SKM-1 (cell line): Measurements from ENCODE around the gene RRAD.

Experiments
- DNase-seq: peaks from one replicate; lab custom pipeline; 2025; ENCODE audit not compliant: unreplicated experiment; lab: John Stamatoyannopoulos, UW

The RRAD gene

DNA sequence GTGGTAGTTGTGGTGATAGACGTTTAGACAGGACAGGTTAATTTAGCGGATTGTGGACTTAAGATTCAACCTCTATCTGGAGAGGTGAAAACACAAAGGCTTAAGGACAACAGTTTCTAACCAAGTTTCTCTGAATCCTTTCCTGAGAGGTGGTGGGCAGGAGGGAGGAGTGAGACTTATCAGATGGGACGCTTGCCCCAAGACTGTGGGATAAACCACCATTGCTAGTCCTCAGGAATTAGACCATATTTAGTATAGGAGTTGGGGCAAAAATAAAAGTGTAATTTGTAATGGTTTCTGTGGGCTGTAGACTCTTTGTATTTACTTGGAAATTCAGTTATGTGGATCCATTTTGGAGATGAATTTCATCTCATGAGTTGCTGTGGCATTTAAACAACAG is 38.4 kb downstream of the RRAD start:
- no peak for DNase-seq

DNA sequence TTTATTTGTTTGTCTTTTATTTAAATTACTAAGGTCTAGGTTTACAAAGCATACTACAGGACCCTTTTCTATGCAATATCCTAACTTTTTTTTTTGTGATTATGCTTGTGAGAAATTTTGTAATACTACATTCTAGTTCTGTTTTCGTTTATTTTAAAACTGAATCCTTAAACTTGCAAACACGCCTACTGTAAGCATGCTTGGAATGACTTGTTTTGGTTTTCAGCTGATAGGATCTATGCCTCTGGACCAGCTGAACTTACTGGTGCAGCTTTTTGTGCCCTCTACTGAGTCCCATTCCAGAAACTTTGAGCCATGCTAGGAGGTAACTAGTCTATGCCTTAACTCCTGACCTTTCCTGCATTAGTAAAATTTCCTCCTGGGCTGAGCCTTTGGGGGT is 39.0 kb downstream of the RRAD start:
- DNase-seq, result no peak

DNA sequence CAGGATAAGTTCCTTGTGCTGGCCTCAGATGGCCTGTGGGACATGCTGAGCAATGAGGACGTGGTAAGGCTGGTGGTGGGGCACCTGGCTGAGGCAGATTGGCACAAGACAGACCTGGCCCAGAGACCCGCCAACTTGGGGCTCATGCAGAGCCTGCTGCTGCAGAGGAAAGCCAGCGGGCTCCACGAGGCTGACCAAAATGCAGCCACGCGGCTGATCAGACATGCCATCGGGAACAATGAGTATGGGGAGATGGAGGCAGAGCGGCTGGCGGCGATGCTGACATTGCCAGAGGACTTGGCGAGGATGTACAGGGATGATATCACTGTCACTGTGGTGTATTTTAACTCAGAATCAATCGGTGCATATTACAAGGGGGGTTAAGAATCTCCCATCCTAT is 39.8 kb downstream of the RRAD start:
- no peak for DNase-seq

DNA sequence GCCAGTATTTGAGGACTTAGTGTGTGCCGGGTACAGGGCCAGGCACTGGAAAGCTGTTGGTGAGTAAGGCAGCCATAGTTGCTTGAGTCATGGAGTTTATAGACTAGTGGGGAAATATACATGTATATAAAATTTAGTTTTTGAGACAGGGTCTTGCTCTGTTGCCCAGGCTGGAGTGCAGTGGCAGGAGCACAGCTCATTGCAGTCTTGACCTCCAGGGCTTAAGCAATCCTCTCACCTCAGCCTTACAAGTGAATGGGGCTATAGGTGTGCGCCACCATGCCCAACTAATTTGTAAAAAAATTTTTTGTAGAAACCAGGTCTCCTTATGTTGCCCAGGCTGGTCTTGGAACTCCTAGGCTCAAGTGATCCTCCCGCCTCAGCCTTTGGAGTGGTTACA is 42.6 kb downstream of the RRAD start:
- DNase-seq, result no peak

DNA sequence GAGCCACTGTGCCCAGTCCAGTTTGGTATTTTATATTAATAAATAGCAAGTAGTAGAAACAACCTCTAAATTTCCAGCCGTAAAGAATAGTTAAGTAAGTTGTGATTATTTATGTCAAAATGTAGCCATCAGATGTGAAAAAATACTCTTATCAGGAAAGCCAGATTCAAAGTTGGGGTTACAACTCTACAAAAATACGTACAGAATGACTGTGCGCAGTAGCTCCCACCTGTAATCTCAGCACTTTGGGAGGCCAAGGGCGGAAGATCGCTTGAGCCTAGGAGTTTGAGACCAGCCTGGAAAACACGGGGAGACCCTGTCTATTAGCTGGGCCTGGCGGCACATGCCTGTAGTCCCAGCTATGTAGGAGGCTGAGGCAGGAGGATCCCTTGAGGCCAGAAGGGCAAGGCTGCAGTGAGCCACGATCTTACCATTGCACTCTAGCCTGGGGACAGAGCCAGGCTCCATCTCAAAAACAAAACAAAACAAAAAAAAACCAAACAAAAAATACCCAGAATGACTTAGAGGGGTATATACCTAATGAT is 43.3 kb downstream of the RRAD start:
- no peak for DNase-seq

DNA sequence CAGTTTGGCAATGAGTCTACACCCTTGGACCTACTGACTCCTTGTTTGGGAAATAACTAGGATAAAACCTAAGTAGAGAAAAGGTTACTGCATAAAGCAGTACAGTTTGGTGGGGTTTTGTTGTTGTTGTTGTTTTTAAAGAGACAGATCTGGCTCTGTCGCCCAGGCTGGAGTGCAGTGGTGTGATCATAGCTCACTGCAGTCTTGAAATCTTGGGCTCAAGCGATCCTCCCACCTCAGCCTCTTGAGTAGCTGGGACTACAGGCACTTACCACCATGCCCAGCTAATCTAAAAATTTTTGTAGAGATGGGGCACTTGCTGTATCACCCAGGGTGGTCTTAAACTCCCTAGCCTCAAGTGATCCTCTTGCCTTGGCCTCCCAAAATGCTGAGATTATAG is 43.8 kb downstream of the RRAD start:
- DNase-seq, result no peak

DNA sequence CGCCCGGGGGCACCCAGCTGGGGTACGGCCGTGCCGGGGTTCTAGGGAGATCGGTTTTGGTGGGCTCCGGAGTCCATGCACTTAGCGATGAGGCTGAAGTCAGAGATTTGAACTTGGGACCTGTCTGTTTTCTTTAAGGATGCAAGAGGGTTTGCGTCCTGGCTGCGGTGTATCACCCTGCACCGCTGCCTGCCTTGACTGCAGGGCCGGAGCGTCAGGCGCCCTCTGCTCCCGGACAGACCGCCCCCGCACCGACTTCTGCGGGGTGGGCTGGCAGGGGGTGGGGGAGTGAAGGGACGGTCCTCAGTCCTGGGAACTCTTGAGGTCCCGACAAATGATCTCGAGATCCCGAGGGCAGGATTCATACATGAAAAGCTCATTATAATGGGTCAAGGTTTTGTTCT is 44.3 kb downstream of the RRAD start:
- no peak for DNase-seq

DNA sequence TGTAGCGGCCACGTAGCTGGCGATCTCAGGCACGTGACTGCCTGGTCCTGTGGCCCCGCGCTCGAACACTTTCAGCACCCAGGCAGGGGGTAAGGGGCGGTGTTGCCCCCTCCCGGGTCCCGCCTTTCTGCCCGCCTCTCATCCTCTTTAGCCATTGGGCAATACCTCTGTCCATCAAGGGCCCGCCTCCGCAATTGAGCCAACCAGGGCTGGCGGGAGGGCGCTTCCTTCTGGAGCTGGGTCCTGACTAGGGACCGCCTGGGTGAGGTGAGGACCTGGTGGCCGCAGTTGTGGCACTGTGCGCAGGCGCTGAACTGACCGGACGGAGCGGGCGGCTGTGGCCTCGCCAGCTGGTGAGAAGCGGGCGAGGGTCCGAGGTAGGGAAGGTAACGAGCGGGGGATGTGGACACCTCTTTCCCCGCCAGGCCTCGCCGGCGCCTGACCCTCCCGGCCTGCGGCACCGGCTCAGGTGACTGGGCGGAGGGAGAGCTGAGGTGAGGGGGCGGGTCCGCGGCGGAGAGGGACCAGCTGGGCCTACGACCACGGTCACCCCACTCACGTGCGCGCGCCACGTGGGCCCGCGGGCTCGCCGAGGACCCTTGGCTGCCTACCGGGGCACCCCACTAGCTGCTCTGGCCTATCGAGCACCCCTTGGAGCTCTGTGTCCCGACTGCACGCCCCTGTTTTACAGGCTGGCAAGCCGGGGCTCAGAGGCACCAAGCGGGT is 44.9 kb downstream of the RRAD start, which contains the start of gene PDP2:
PDP2 (plus strand) TSS at position 228 of the 726 bp plus-strand sequence. CDS start 3,770 bp downstream, outside the sequence.
- peak; percentile 68 for DNase-seq

DNA sequence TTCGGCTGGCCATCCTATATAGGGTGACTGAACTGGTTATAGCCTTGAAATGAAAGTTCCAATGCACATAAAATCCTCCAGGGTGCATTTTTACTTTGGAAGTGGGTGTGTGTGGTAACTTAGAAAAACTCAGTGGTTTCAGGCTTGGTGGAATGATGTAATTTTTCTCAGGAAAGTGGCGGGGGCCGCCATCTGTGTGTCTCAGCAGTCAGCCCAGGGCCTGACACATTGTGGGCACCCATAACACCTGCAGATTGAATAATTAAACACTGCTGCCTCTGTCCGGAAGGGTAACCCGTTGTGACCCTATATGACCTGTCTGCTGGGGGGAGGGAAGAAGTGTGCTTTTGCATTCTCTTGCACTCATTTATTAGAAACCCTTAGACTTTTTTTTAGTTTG is 47.3 kb downstream of the RRAD start:
- DNase-seq, result peak; percentile 49

DNA sequence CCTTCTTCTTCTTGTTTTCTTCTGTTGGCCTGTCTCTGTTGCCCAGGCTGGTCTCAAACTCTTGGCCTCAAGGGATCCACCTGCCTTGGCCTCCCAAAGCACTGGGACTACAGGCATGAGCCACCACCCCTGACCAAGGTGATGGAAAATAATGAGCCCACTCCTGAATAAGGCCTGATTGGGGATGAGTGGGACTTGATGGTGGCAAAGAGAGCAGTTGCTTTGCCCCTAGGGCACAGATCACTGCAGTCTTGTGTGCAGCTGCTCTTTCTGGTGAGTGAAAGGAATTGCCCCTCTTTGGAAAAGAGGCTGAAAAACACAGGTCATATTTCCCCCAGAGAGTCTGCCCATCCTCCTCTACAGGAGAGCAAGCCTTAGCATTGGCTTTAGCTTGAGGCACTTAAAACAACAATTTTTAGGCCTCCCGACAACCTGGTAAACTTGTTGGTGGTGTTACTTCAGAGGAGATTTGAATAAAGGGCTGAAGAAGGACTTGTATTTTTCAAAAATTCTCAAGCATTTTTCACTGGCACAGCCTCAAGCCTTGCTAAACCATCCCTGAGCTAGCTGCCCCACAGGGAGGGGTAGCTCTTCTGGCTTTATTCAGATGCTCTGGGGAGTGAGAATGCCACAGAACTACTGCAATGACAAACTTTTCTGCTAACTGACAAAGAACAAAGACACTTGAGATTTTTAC is 51.1 kb downstream of the RRAD start:
- no peak for DNase-seq

DNA sequence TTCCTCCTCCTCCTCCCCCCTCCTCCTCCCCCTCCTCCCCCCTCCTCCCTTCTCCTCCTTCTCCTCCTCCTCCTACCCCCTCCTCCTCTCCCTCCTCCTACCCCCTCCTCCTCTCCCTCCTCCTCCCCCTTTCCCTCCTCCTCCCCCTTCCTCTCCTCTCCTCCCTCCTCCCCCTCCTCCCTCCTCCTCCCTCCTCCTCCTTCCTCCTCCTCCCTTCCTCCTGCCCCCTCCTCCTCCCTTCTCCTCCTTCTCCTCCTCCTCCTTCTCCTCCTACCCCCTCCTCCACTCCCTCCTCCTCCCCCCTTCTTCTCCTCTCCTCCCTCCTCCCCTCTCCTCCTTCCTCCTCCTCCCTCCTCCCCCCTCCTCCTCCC is 51.7 kb downstream of the RRAD start:
- no peak for DNase-seq

DNA sequence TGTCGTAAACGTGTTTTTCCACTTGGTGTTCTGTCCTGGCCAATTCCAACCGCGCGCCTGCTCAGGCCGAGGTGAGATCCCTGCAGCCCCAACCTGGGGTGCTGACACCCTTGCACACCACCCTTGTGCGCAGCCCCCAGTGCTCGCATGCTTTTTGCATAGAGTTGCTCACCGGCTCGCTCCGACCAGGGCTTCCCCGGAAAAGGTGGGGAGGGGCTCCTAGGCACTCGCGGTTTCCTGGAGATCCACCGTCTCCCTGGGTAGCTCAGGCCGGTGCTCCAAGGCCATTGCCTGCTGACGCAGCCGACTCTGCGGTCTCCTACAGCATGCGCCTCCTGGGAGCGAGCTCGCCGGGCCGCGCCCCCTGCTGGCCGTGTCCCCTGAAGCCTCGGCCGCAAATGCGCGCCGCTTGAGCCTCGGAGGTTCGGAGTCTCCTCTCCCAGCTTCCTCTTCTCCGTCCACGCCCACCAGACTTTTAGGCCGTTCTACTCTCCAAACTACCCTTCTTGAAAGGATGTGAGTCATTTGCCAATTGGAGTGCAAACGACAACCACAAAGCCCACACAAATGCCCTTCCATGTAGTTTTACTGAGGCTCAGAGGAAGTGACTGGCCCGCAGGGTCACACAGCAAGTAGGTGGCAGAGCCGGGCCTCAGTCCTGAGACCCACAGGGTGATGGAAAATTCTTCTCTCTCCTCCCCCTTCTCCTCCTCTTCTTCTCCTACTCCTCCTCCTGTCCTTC is 52.2 kb downstream of the RRAD start:
- peak; percentile 99 for DNase-seq

DNA sequence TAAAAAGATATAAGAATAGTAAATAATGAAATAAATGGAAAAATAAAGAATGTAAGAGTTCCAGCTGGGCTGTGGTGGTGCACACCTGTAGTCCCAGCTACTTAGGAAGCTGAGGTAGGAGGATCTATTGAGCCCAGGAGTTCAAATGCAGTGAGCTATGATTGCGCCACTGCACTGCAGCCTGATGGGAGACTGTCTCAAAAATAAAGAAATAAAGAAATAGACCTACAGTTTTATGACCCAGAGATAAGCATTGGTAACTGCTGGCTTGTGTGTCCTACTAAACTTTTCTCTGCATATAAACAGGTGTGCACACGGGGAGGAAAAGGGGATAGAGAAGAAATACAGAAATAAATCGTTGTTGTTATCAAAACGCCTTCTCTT is 52.8 kb downstream of the RRAD start:
- DNase-seq, result no peak

DNA sequence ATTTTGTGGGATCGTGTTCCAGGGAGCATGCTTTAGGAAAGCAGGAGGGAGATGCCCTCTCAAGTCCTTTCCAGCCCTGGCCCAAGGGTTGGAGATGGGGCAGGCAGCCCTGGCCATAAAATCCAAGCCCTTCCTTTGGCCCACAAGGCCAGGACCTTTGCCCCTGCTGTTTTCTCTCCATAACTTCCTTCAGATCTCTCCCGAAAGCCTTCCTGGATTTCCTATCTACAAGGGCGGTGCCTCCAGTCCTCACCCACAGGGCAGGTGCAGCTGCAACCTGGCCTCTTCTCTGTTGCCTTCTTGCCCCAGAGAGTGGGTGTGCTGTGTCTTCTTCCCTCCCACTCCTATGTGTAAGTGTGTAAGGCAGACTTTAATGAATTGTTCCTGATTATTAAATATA is 53.5 kb downstream of the RRAD start:
- no peak for DNase-seq
